NCI-H1092 (cell line): Measurements from ENCODE around the gene COMT.

Experiments used
- DNase-seq: peaks from one replicate; lab custom pipeline; 2025; lab: John Stamatoyannopoulos, UW

COMT gene

GRCh38 chr22:19958083-19959042, 16.8 kb downstream of the COMT start:
- no peak for DNase-seq

- DNase-seq: no peak
Observed at GRCh38 chr22:19959043-19959586, 17.5 kb downstream of the COMT start.

- DNase-seq: no peak
Observed at GRCh38 chr22:19959587-19960490, 18.3 kb downstream of the COMT start.

GRCh38 chr22:19960491-19961200, 19.1 kb downstream of the COMT start:
- no peak for DNase-seq

DNA sequence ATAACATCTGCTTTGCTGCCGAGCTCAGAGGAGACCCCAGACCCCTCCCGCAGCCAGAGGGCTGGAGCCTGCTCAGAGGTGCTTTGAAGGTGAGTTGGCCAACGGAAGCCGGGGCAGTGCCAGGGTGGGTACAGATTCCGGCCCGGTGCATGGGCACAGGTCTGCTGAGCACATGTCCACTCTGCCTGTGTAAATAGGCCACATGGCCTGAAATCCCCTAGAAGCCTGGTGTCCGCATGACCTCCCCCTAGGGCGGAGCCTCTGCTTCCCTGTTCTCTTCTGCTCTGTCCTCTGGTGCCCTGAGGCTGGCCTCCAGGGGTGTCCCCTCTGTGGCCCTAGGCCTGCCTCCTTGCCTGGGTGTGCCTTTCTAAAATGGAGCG, 19.6 kb downstream of the COMT start:
- no peak for DNase-seq

GRCh38 chr22:19961868-19962245, 20.3 kb downstream of the COMT start:
- DNase-seq: no peak

DNA sequence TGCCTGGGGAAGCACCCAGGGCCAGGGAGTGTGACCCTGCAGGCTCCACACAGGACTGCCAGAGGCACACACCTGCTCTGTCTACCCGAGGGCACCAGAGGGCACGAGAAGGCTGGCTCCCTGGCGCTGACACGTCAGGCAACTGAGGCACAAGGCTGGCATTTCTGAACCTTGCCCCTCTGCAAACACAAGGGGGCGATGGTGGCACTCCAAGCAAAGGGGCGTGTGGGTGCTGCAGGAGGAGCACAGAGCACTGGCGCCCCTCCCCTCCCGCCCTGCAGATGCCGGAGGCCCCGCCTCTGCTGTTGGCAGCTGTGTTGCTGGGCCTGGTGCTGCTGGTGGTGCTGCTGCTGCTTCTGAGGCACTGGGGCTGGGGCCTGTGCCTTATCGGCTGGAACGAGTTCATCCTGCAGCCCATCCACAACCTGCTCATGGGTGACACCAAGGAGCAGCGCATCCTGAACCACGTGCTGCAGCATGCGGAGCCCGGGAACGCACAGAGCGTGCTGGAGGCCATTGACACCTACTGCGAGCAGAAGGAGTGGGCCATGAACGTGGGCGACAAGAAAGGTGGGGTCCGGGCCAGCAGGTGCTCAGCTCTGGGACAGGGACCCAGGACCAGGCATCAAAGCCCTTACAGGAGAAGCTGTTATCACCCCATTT, 20.8 kb downstream of the COMT start:
- peak; percentile 73 for DNase-seq

- no peak for DNase-seq
Observed at GRCh38 chr22:19962909-19963806, 21.6 kb downstream of the COMT start.

DNA sequence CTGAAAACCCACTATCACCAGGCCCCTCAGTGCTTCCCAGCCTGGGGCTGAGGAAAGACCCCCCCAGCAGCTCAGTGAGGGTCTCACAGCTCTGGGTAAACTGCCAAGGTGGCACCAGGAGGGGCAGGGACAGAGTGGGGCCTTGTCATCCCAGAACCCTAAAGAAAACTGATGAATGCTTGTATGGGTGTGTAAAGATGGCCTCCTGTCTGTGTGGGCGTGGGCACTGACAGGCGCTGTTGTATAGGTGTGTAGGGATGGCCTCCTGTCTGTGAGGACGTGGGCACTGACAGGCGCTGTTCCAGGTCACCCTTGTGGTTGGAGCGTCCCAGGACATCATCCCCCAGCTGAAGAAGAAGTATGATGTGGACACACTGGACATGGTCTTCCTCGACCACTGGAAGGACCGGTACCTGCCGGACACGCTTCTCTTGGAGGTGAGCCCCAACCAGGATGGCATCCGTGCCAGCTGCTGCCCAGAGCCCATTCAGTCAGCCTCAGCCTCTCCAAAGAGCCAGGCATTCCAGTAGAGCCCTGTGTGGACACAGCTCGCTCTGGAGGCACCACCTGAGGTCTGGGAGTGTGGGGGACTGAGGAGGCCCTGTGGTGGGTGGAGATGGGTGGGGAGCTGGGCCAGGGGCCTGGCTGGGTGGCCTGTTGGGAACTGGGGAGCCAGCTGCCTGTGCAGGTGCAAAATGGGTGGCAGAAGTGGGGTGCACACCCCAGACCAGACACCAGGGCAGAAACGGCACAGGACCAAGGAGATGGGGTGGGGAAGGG, 22.5 kb downstream of the COMT start:
- no peak for DNase-seq

- no peak for DNase-seq
Observed at GRCh38 chr22:19964701-19965386, 23.3 kb downstream of the COMT start.

GRCh38 chr22:19965771-19966709, 24.5 kb downstream of the COMT start:
- no peak for DNase-seq

DNA sequence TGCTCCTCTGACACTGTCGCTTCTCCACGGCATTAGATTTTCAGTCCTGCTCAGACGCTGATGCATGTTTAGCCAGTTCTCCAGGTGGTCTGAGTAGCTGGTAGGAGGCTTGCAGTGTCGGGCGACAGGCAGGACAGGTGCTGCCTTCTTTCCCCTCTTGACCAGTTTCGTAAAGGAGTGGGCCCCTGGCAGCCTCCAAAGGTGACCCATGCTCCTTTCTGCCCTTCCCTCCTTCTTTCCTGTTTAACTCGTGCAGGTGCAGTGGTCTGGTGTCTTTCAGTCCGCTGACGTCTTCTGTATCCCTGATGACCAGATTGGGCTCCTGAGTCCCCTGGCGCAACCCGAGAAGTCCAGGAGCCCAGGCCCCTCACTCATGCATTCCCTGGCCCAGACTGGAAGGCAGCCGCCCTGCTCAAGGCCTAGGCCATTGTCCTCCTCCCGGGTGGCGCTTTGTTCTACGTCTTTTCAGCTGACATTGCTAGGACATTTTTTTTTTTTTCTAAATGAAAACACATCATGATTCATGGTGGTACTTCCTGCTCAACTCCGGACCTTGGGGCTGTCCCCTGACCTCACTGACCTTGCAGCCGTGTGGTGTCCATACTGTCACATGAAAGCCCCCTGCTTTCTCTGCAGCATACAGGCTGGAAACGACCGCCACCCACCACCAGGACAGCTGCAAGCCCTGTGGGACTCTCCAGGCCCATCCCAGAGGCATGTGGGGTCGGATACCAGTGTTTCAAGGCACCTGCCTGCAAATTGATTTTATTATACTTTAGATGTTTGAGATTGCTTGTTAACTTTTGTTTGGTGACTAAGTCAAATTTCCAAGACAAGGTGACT, 25.6 kb downstream of the COMT start:
- DNase-seq: no peak

DNA sequence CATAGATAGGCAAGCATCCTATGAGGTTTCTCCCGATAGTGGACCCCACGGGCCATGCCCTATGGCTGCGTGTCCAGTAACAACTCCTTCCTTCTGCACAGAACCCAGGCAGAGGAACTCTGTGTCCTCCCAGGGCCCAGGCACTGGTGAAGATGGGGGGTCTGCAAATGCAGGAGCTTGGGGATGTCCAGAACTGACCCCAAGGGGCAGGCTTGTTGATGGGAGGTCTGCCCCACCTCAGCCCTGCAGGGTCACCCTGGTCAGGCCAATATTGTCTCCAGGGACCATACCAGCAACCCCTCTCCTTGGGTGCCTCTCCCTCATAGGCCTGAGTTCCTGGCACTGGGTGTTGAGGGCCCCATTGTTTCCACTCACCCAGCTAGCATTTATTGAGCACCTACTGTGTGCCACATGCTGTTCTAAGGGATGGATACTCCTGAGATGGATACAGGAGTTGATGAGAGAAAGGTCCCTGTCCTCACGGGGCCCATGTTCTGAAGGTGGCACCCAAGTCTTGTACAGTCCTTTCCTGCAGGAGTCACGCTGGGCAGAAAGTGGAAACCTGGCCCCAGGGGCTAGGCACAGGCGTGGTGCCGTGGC, 26.4 kb downstream of the COMT start:
- no peak for DNase-seq

GRCh38 chr22:19968450-19968891, 26.9 kb downstream of the COMT start:
- no peak for DNase-seq

GRCh38 chr22:19969141-19969928, 27.8 kb downstream of the COMT start:
- DNase-seq: no peak
